Neural crest cell (in vitro differentiated cells): ENCODE data around the gene ITGAL. TPM values are rescaled to one million over a fixed set of nuclear protein-coding genes. Genes with fewer than 3 reads are reported as not detected.

ENCODE experiments used
- DNase-seq: peaks from one replicate; pipeline ENCODE4 v3.0.0; 2021; ENCODE audit warnings: low read depth, mixed read lengths, low spot score
- H3K27ac Mint-ChIP-seq: one replicate; pipeline ENCODE4 v1.8.0; 2021; ENCODE audit warnings: mild to moderate bottlenecking, mixed read lengths; ENCODE audit not compliant: unreplicated experiment
- H3K27me3 Mint-ChIP-seq: 2 replicates; pipeline ENCODE4 v1.8.0; 2021; ENCODE audit warnings: low read depth, mild to moderate bottlenecking, mixed read lengths
- H3K36me3 Mint-ChIP-seq: 2 replicates; pipeline ENCODE4 v1.8.0; 2021; ENCODE audit warnings: low read depth, mild to moderate bottlenecking, mixed read lengths
- H3K4me1 Mint-ChIP-seq: 2 replicates; pipeline ENCODE4 v1.8.0; 2021; ENCODE audit warnings: mixed read lengths
- H3K4me3 Mint-ChIP-seq: one replicate; pipeline ENCODE4 v1.8.0; 2021; ENCODE audit warnings: mild to moderate bottlenecking, mixed read lengths
- H3K9me3 Mint-ChIP-seq: 2 replicates; pipeline ENCODE4 v1.8.0; 2021; ENCODE audit warnings: mixed read lengths
- CTCF ChIP-seq: fragments of 200-600 bp; sonication (generic); conservative IDR thresholded peaks from 2 replicates; pipeline ENCODE4 v1.5.0; 2021; ENCODE audit warnings: antibody characterized with exemption, mild to moderate bottlenecking
- total RNA-seq: library from RNA; stranded (reverse); gene quantifications from 2 replicates; pipeline ENCODE4 v1.2.1, GENCODE V29; 2021

Gene ITGAL
- total RNA-seq, 1 donor from 2014 or later = not detected

GRCh38 chr16:30523768-30524574 lies 51.4 kb downstream of the ITGAL start:
- no peak for TF ChIP-seq CTCF
- Mint-ChIP-seq H3K4me3 (peak overlapping the region; percentile 51), H3K27ac (no peak overlapping the region), H3K4me1 (peaks cover 18% of the 10 kb centered on the region), H3K36me3 (no peaks in the 10 kb centered on the region), H3K9me3 (no peaks in the 10 kb centered on the region), H3K27me3 (peaks cover 2% of the 10 kb centered on the region)
- no peak for DNase-seq

- Mint-ChIP-seq H3K27ac (no peak overlapping the region), H3K36me3 (no peaks in the 10 kb centered on the region)
- TF ChIP-seq CTCF = no peak
Measured at GRCh38 chr16:30524575-30525568, 52.3 kb downstream of the ITGAL start.

GRCh38 chr16:30525844-30526136 lies 53.2 kb downstream of the ITGAL start:
- Mint-ChIP-seq H3K27me3 (no peaks in the 10 kb centered on the region), H3K36me3 (no peaks in the 10 kb centered on the region), H3K4me3 (peak overlapping the region; percentile 92), H3K9me3 (no peaks in the 10 kb centered on the region), H3K27ac (no peak overlapping the region), H3K4me1 (peaks cover 18% of the 10 kb centered on the region)
- TF ChIP-seq CTCF = no peak
- no peak for DNase-seq

More at GRCh38 chr16:30524575-30525568, 52.3 kb downstream of the ITGAL start:
- DNase-seq = no peak
- Mint-ChIP-seq H3K9me3 (no peaks in the 10 kb centered on the region), H3K4me1 (peaks cover 18% of the 10 kb centered on the region), H3K4me3 (peak overlapping the region; percentile 73), H3K27me3 (no peaks in the 10 kb centered on the region)

GRCh38 chr16:30526137-30526822 lies 53.7 kb downstream of the ITGAL start, which contains the start of gene ZNF768:
ZNF768 (minus strand) TSS chr16:30526566; CDS start chr16:30526413, 153 bp downstream.
- DNase-seq = peak; percentile 23
- H3K36me3 Mint-ChIP-seq = no peaks in the 10 kb centered on the region
- H3K27ac Mint-ChIP-seq = peak within 1 kb of the TSS; percentile 72
- no peaks in the 10 kb centered on the region for H3K27me3 Mint-ChIP-seq
- H3K4me3 Mint-ChIP-seq = peak within 1 kb of the TSS; percentile 92
- TF ChIP-seq CTCF = no peak
- H3K4me1 Mint-ChIP-seq = peaks cover 18% of the 10 kb centered on the region
- no peaks in the 10 kb centered on the region for H3K9me3 Mint-ChIP-seq
